ENCODE measurements around the gene TUBA4B.

Gene TUBA4B

DNA sequence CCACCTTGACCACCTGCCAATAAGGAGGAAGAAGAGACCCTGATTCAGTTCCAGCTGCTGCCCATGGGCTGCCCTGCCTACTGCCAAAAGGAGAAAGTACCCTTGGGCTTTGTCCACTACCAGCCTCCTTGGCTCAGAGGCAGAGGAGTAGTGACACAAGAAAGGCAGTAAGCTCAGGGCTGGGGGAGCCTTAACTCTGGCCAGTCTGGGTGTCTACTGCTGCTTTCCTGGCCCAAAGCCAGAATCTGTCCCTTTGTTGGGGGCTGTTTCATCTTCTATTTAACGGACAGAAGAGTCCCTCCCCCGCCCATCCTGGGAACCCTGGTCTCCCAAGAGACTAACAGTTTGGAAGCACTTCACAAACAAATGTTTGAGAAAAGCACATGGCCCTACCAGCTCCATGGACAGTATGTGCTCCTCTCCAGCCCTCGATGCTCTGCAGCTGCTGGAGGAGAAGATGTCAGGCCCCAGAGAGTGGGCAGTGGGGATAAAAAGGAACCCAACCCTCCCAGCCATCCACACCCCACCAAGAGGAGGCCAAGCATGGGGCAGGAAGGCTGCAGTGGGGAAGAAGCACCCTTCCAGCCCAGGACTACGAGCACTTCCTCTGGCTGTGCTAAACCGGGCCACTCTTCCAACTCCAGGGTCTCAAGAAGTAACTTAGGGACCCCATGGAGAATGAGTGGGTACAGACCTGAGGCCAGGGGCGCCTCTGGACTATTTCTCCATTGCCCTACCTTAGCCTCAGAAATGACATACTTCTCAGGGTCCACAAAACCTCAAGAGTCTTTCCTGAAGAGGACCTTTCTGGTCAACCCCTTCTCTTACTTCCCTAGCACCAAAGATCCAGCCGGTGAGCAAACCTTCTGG, 24.8 kb upstream of the TUBA4B start:
- CTCF ChIA-PET, result interaction anchor here (0.7 to 9.1 kb wide), 4 partner anchors 50 to 72 kb away, joined by 3 to 65 read pairs (median 4); no protein-coding TSS in a partner anchor
- Histone ChIP-seq H3K9me3 (ENCODE audit: control insufficient read depth, insufficient read depth, low read depth, low read length) (no peaks in the 10 kb centered on the region), H3K36me3 (ENCODE audit: control insufficient read depth in 2 of 2, insufficient read depth in 1 of 2, low read length in 2 of 2) (peaks cover 17 to 65% of the 10 kb centered on the region in 2 experiments), H3K4me3 (ENCODE audit: low read depth, low read length) (peak overlapping the region; percentile 83), H3K27ac (ENCODE audit: extremely low read depth, low read depth, low read length) (peak overlapping the region; percentile 81; the same call in 1 of the 2 replicates), H3K4me1 (ENCODE audit: control insufficient read depth, insufficient read depth, low read length) (peaks cover 4% of the 10 kb centered on the region; the same call in 1 of the 2 replicates)
- POLR2A ChIA-PET, result interaction anchor here (0.6 to 2.8 kb wide), 6 partner anchors 8 to 50 kb away, joined by 5 to 16 read pairs (median 6); partner anchors contain the start of genes ABCB6, GLB1L and STK16
- TF ChIP-seq ZNF169 (tag by site-specific recombination; IDR thresholded peaks at IDR 0.05) (no peak), ZNF146 (tag by site-specific recombination; IDR thresholded peaks at IDR 0.05) (no peak), OVOL3 (tag by site-specific recombination; IDR thresholded peaks at IDR 0.05) (no peak), ZNF449 (tag by site-specific recombination; IDR thresholded peaks at IDR 0.05) (no peak), MZF1 (tag by site-specific recombination; IDR thresholded peaks at IDR 0.05; ENCODE audit: borderline replicate concordance) (no peak), ZNF521 (tag by site-specific recombination; IDR thresholded peaks at IDR 0.05) (no peak), ZNF560 (tag by site-specific recombination; IDR thresholded peaks at IDR 0.05; ENCODE audit: borderline replicate concordance) (no peak), ZNF791 (tag by site-specific recombination; IDR thresholded peaks at IDR 0.05) (no peak), ZNF266 (tag by site-specific recombination; IDR thresholded peaks at IDR 0.05; ENCODE audit: low read depth) (no peak), ZFP37 (tag by site-specific recombination; IDR thresholded peaks at IDR 0.05) (no peak), KLF10 (tag by site-specific recombination; IDR thresholded peaks at IDR 0.05) (no peak), ZNF701 (tag by site-specific recombination; IDR thresholded peaks at IDR 0.05) (no peak), ZNF155 (tag by site-specific recombination; IDR thresholded peaks at IDR 0.05) (no peak), ZNF174 (tag by site-specific recombination; IDR thresholded peaks at IDR 0.05) (no peak)
- TF ChIP-seq, protein P1, sequence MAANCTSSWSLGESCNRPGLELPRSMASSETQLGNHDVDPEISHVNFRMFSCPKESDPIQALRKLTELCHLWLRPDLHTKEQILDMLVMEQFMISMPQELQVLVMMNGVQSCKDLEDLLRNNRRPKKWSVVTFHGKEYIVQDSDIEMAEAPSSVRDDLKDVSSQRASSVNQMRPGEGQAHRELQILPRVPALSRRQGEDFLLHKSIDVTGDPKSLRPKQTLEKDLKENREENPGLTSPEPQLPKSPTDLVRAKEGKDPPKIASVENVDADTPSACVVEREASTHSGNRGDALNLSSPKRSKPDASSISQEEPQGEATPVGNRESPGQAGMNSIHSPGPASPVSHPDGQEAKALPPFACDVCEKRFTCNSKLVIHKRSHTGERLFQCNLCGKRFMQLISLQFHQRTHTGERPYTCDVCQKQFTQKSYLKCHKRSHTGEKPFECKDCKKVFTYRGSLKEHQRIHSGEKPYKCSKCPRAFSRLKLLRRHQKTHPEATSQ (tag by site-specific recombination; IDR thresholded peaks at IDR 0.05), result no peak

- POLR2A ChIA-PET, result interaction anchor here (0.5 to 2.8 kb wide), 10 partner anchors 8 to 66 kb away, joined by 3 to 16 read pairs (median 8); partner anchors contain the start of genes ABCB6, DNAJB2, GLB1L and SLC23A3
- Histone ChIP-seq H3K4me3 (ENCODE audit: low read depth, low read length) (peak overlapping the region; percentile 83), H3K27ac (ENCODE audit: extremely low read depth, low read depth, low read length) (peak overlapping the region; percentile 81; the same call in 1 of the 2 replicates), H3K9me3 (ENCODE audit: control insufficient read depth, insufficient read depth, low read depth, low read length) (no peaks in the 10 kb centered on the region), H3K4me1 (ENCODE audit: control insufficient read depth, insufficient read depth, low read length) (peaks cover 4% of the 10 kb centered on the region; the same call in 1 of the 2 replicates), H3K36me3 (ENCODE audit: control insufficient read depth in 2 of 2, insufficient read depth in 1 of 2, low read length in 2 of 2) (peaks cover 17 to 65% of the 10 kb centered on the region in 2 experiments)
- CTCF ChIA-PET, result interaction anchor here (1.7 to 9.1 kb wide), 3 partner anchors 11 to 68 kb away, joined by 5 to 65 read pairs (median 8); no protein-coding TSS in a partner anchor
- TF ChIP-seq ZNF214 (tag by site-specific recombination; IDR thresholded peaks at IDR 0.05; ENCODE audit: borderline replicate concordance) (no peak), ZNF747 (tag by site-specific recombination; IDR thresholded peaks at IDR 0.05) (no peak), CTCF (tag by site-specific recombination; IDR thresholded peaks at IDR 0.05) (no peak), ZBTB10 (tag by site-specific recombination; IDR thresholded peaks at IDR 0.05) (0 out of 2 replicates have a peak, but pooled peaks have one; percentile 17), KLF9 (tag by site-specific recombination; IDR thresholded peaks at IDR 0.05; ENCODE audit: low read depth) (no peak), ZNF776 (tag by site-specific recombination; IDR thresholded peaks at IDR 0.05; ENCODE audit: borderline replicate concordance) (no peak), ZNF184 (tag by site-specific recombination; IDR thresholded peaks at IDR 0.05) (no peak), ZNF843 (tag by site-specific recombination; IDR thresholded peaks at IDR 0.05) (no peak), ZXDB (tag by site-specific recombination; IDR thresholded peaks at IDR 0.05) (peak; percentile 72; the same call in 1 of the 2 replicates), ZNF10 (tag by site-specific recombination; IDR thresholded peaks at IDR 0.05) (no peak)
Observed at GRCh38 chr2:219228911-219229304, 24.1 kb upstream of the TUBA4B start.

Data from HEK293 (cell line).